ENCODE measurements around the gene NEK6.

The NEK6 gene

GRCh38 chr9:124315882-124316281 is 58.1 kb downstream of the NEK6 start:
- H3K27ac ChIP-seq (ENCODE audit: low read depth, low read length): no peak overlapping the region
- H4K8ac ChIP-seq (ENCODE audit: low read depth, low read length): no peak overlapping the region
- H3K4ac ChIP-seq (ENCODE audit: low read depth, low read length): no peak overlapping the region
- no peak overlapping the region for H2AFZ ChIP-seq (ENCODE audit: insufficient read depth, low read length, poor library complexity)
- H4K91ac ChIP-seq (ENCODE audit: low read depth, low read length): no peak overlapping the region
- H4K12ac ChIP-seq (ENCODE audit: low read depth, low read length): no peak overlapping the region
- H3K9me3 ChIP-seq (ENCODE audit: insufficient read depth, low read depth, low read length): peaks cover 2% of the 10 kb centered on the region
- H3K4me3 ChIP-seq (ENCODE audit: low read depth, low read length): no peak overlapping the region
- H2BK5ac ChIP-seq (ENCODE audit: low read depth, low read length, poor library complexity): no peak overlapping the region
- peaks cover 7% of the 10 kb centered on the region for H3K79me1 ChIP-seq (ENCODE audit: low read length)
- no peak overlapping the region for H3K23ac ChIP-seq (ENCODE audit: low read length)
- no peak overlapping the region for H2BK12ac ChIP-seq (ENCODE audit: low read length)
- no peak overlapping the region for H3K14ac ChIP-seq (ENCODE audit: low read length)
- no peak overlapping the region for H2BK120ac ChIP-seq (ENCODE audit: insufficient read depth, low read length, poor library complexity)
- WGBS (ENCODE audit: extremely low coverage, insufficient coverage, insufficient read length): no CpG with 5 or more reads among the region's 16 CpGs
- no peak overlapping the region for H2AK5ac ChIP-seq (ENCODE audit: low read length)
- no peak overlapping the region for H3K4me2 ChIP-seq (ENCODE audit: low read length)
- H3K36me3 ChIP-seq (ENCODE audit: control insufficient read depth in 1 of 2, insufficient read depth in 2 of 2, low read length in 2 of 2): peaks cover 42 to 56% of the 10 kb centered on the region in 2 experiments
- no peak overlapping the region for H3K18ac ChIP-seq (ENCODE audit: low read length)
- H3K9ac ChIP-seq (ENCODE audit: low read length): no peak overlapping the region
- no peaks in the 10 kb centered on the region for H3K27me3 ChIP-seq (ENCODE audit: insufficient read depth, low read length)
- no peaks in the 10 kb centered on the region for H3K79me2 ChIP-seq (ENCODE audit: control insufficient read depth, insufficient read depth, low read length, poor library complexity)
- no peak for DNase-seq
- peaks cover 3 to 4% of the 10 kb centered on the region in 2 experiments for H3K4me1 ChIP-seq (ENCODE audit: control insufficient read depth in 1 of 2, insufficient read depth in 2 of 2, low read length in 2 of 2)

DNA sequence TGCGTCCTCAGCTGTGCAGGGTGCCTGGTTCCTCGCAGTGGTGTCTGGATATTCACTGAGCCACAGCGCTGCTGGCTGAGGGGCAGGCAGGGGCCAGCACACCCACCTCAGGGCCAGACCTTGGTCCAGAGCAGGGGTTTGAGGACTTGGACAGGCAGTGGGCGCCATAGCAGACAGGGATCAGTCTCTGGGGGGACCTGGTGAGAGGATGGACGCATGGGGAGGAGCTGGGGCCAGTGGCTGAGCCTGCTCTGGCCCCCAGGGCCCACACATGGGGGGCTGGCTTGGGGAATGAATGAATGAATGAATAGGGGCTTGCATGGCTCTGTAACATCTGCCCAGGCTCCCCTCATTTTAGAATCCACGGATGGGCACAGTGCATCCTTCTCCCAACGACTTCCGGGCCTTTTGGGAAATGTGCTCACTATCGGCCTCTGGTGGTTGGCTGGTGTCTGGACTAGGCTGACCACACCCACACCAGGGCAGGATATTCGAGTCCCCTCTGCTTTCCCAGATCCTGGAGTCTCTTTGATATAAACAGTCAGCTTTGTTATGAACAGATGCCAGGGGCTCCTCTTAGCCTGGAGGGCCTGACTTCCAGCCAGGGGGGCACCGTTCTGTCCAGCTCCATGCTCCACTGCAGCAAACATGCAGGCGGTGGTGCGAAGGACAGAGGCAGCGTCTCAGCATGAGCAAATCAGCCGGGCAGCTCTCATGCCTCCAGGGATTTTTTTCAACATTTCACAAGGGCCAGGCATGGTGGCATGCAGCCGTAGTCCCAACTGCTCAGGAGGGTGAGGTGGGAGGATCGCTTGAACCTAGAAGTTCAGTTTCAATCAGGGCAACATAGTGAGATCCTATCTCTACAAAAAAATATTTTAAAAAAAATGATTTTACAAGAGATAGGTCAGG is 62.6 kb downstream of the NEK6 start:
- peak; percentile 91 to 98 for DNase-seq
- peaks cover 0 to 3% of the 10 kb centered on the region in 2 experiments for H3K4me1 ChIP-seq (ENCODE audit: control insufficient read depth in 1 of 2, insufficient read depth in 2 of 2, low read length in 2 of 2)
- no peaks in the 10 kb centered on the region for H3K79me1 ChIP-seq (ENCODE audit: low read length)
- peak overlapping the region; percentile 35 for H4K12ac ChIP-seq (ENCODE audit: low read depth, low read length)
- H3K9ac ChIP-seq (ENCODE audit: low read length): no peak overlapping the region
- no peak overlapping the region for H3K4ac ChIP-seq (ENCODE audit: low read depth, low read length)
- no peak overlapping the region for H2BK120ac ChIP-seq (ENCODE audit: insufficient read depth, low read length, poor library complexity)
- no peak overlapping the region for H2AK5ac ChIP-seq (ENCODE audit: low read length)
- H3K14ac ChIP-seq (ENCODE audit: low read length): peak overlapping the region; percentile 19
- no peak overlapping the region for H3K4me3 ChIP-seq (ENCODE audit: low read depth, low read length)
- H3K9me3 ChIP-seq (ENCODE audit: insufficient read depth, low read depth, low read length): peaks cover 2% of the 10 kb centered on the region
- H3K18ac ChIP-seq (ENCODE audit: low read length): peak overlapping the region; percentile 57
- H4K8ac ChIP-seq (ENCODE audit: low read depth, low read length): peak overlapping the region; percentile 29
- H3K79me2 ChIP-seq (ENCODE audit: control insufficient read depth, insufficient read depth, low read length, poor library complexity): no peaks in the 10 kb centered on the region
- H3K36me3 ChIP-seq (ENCODE audit: control insufficient read depth in 1 of 2, insufficient read depth in 2 of 2, low read length in 2 of 2): peaks cover 48 to 51% of the 10 kb centered on the region in 2 experiments
- H2BK12ac ChIP-seq (ENCODE audit: low read length): peak overlapping the region; percentile 51
- no peaks in the 10 kb centered on the region for H3K27me3 ChIP-seq (ENCODE audit: insufficient read depth, low read length)
- no peak overlapping the region for H4K91ac ChIP-seq (ENCODE audit: low read depth, low read length)
- H2BK5ac ChIP-seq (ENCODE audit: low read depth, low read length, poor library complexity): no peak overlapping the region
- H2AFZ ChIP-seq (ENCODE audit: insufficient read depth, low read length, poor library complexity): no peak overlapping the region
- H3K4me2 ChIP-seq (ENCODE audit: low read length): no peak overlapping the region
- WGBS (ENCODE audit: extremely low coverage, insufficient coverage, insufficient read length): no CpG with 5 or more reads among the region's 17 CpGs
- H3K23ac ChIP-seq (ENCODE audit: low read length): no peak overlapping the region
- no peak overlapping the region for H3K27ac ChIP-seq (ENCODE audit: low read depth, low read length)

GRCh38 chr9:124321416-124321815 is 63.7 kb downstream of the NEK6 start:
- Histone ChIP-seq H2BK120ac (ENCODE audit: insufficient read depth, low read length, poor library complexity) (no peak overlapping the region), H2BK12ac (ENCODE audit: low read length) (no peak overlapping the region), H3K14ac (ENCODE audit: low read length) (no peak overlapping the region), H3K4me1 (ENCODE audit: control insufficient read depth in 1 of 2, insufficient read depth in 2 of 2, low read length in 2 of 2) (peaks cover 0 to 3% of the 10 kb centered on the region in 2 experiments), H3K4me3 (ENCODE audit: low read depth, low read length) (no peak overlapping the region), H4K12ac (ENCODE audit: low read depth, low read length) (no peak overlapping the region), H3K4me2 (ENCODE audit: low read length) (no peak overlapping the region), H3K9ac (ENCODE audit: low read length) (no peak overlapping the region), H2BK5ac (ENCODE audit: low read depth, low read length, poor library complexity) (no peak overlapping the region), H3K4ac (ENCODE audit: low read depth, low read length) (no peak overlapping the region), H3K27ac (ENCODE audit: low read depth, low read length) (no peak overlapping the region), H3K79me2 (ENCODE audit: control insufficient read depth, insufficient read depth, low read length, poor library complexity) (no peaks in the 10 kb centered on the region), H4K91ac (ENCODE audit: low read depth, low read length) (no peak overlapping the region), H3K18ac (ENCODE audit: low read length) (no peak overlapping the region), H4K8ac (ENCODE audit: low read depth, low read length) (no peak overlapping the region), H3K27me3 (ENCODE audit: insufficient read depth, low read length) (no peaks in the 10 kb centered on the region), H3K23ac (ENCODE audit: low read length) (no peak overlapping the region), H2AFZ (ENCODE audit: insufficient read depth, low read length, poor library complexity) (no peak overlapping the region), H3K36me3 (ENCODE audit: control insufficient read depth in 1 of 2, insufficient read depth in 2 of 2, low read length in 2 of 2) (peaks cover 46 to 50% of the 10 kb centered on the region in 2 experiments), H3K79me1 (ENCODE audit: low read length) (no peaks in the 10 kb centered on the region), H3K9me3 (ENCODE audit: insufficient read depth, low read depth, low read length) (peaks cover 2% of the 10 kb centered on the region), H2AK5ac (ENCODE audit: low read length) (no peak overlapping the region)
- WGBS (ENCODE audit: extremely low coverage, insufficient coverage, insufficient read length): no CpG with 5 or more reads among the region's 12 CpGs
- no peak for DNase-seq

DNA sequence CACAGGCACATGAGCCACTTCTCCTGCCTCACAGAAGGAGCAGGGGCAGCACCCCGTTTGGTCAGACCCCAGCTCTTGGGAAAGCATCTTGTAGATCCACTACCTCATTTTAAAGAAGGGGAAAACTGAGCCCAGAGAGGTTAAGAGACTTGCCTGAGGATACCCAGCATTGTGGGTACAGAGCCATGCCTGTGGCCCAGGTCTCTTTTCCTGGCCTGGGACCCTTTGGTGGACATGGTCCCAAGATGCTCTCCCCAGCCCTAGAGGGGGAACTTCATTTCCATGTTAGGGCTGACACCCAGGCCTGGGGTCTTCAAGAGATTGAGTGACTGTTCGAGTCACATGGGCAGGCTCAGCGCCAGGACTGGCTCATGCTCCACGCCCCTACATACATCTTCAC is 64.2 kb downstream of the NEK6 start:
- peaks cover 0 to 3% of the 10 kb centered on the region in 2 experiments for H3K4me1 ChIP-seq (ENCODE audit: control insufficient read depth in 1 of 2, insufficient read depth in 2 of 2, low read length in 2 of 2)
- no peak overlapping the region for H3K23ac ChIP-seq (ENCODE audit: low read length)
- no peak for DNase-seq
- H3K14ac ChIP-seq (ENCODE audit: low read length): no peak overlapping the region
- no peak overlapping the region for H3K27ac ChIP-seq (ENCODE audit: low read depth, low read length)
- H2BK120ac ChIP-seq (ENCODE audit: insufficient read depth, low read length, poor library complexity): no peak overlapping the region
- H3K4ac ChIP-seq (ENCODE audit: low read depth, low read length): no peak overlapping the region
- no peak overlapping the region for H3K18ac ChIP-seq (ENCODE audit: low read length)
- no peak overlapping the region for H4K12ac ChIP-seq (ENCODE audit: low read depth, low read length)
- no peaks in the 10 kb centered on the region for H3K27me3 ChIP-seq (ENCODE audit: insufficient read depth, low read length)
- peaks cover 2% of the 10 kb centered on the region for H3K9me3 ChIP-seq (ENCODE audit: insufficient read depth, low read depth, low read length)
- no peak overlapping the region for H4K91ac ChIP-seq (ENCODE audit: low read depth, low read length)
- H3K79me2 ChIP-seq (ENCODE audit: control insufficient read depth, insufficient read depth, low read length, poor library complexity): no peaks in the 10 kb centered on the region
- H3K4me2 ChIP-seq (ENCODE audit: low read length): no peak overlapping the region
- no peak overlapping the region for H2AK5ac ChIP-seq (ENCODE audit: low read length)
- no CpG with 5 or more reads among the region's 4 CpGs for WGBS (ENCODE audit: extremely low coverage, insufficient coverage, insufficient read length)
- no peak overlapping the region for H4K8ac ChIP-seq (ENCODE audit: low read depth, low read length)
- no peaks in the 10 kb centered on the region for H3K79me1 ChIP-seq (ENCODE audit: low read length)
- no peak overlapping the region for H3K9ac ChIP-seq (ENCODE audit: low read length)
- peaks cover 46 to 51% of the 10 kb centered on the region in 2 experiments for H3K36me3 ChIP-seq (ENCODE audit: control insufficient read depth in 1 of 2, insufficient read depth in 2 of 2, low read length in 2 of 2)
- H2AFZ ChIP-seq (ENCODE audit: insufficient read depth, low read length, poor library complexity): no peak overlapping the region
- H2BK12ac ChIP-seq (ENCODE audit: low read length): no peak overlapping the region
- no peak overlapping the region for H3K4me3 ChIP-seq (ENCODE audit: low read depth, low read length)
- H2BK5ac ChIP-seq (ENCODE audit: low read depth, low read length, poor library complexity): no peak overlapping the region

Data from trophoblast cell (in vitro differentiated cells and primary cell).